Central memory CD8-positive, alpha-beta T cell (primary cell): ENCODE results near the gene RFX4.

Source experiments
- ATAC-seq: fragments of 150-1000 bp; cut with Tn5 transposase; replicated peaks from 2 replicates; pipeline ENCODE4 v1.10.0; 2022; ENCODE audit warnings: mild to moderate bottlenecking, moderate FRiP score, moderate number of reproducible peaks; ENCODE audit not compliant: poor library complexity, severe bottlenecking; ENCODE audit errors: extremely low read depth
- DNase-seq, 2 donors: peaks; one replicate each; pipeline ENCODE4 v3.0.0; 2021; ENCODE audit warnings: low spot score in 2 of 2
- H3K27ac Mint-ChIP-seq: one replicate; pipeline ENCODE4 v1.8.0; 2022; ENCODE audit warnings: low read depth, mild to moderate bottlenecking, moderate library complexity, mixed read lengths
- H3K27me3 Mint-ChIP-seq: one replicate; pipeline ENCODE4 v1.8.0; 2022; ENCODE audit warnings: mixed read lengths
- H3K36me3 Mint-ChIP-seq: one replicate; pipeline ENCODE4 v1.8.0; 2022; ENCODE audit warnings: mild to moderate bottlenecking, moderate library complexity, mixed read lengths; ENCODE audit not compliant: insufficient read depth
- H3K4me1 Mint-ChIP-seq: one replicate; pipeline ENCODE4 v1.8.0; 2022; ENCODE audit warnings: mixed read lengths
- H3K4me3 Mint-ChIP-seq: one replicate; pipeline ENCODE4 v1.8.0; 2022; ENCODE audit warnings: mild to moderate bottlenecking, moderate library complexity, mixed read lengths
- H3K9me3 Mint-ChIP-seq: one replicate; pipeline ENCODE4 v1.8.0; 2022; ENCODE audit warnings: mixed read lengths

Gene RFX4

DNA sequence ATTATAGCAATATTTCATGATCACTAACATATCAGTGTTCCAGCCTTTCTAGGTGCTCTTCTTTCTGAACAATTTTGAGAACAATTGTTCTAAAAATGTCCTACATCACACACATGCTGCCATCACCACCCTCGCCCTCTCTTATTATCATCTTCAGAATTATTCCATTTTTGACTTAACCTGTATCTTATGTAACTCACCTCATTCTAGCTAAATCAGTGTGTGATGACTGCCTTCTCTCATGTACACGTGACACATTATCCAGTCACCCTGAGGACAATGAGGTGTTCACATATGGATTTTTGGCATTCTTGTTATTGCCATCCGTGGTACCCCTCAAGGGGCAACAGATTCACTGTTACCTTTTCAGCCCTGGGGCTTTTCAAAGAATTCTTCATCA is 87.3 kb downstream of the RFX4 start:
- H3K36me3 Mint-ChIP-seq, result peaks cover 2% of the 10 kb centered on the region
- no peak overlapping the region for H3K27ac Mint-ChIP-seq
- peaks cover under 1% of the 10 kb centered on the region for H3K9me3 Mint-ChIP-seq
- peaks cover 91% of the 10 kb centered on the region for H3K27me3 Mint-ChIP-seq
- no peak overlapping the region for H3K4me3 Mint-ChIP-seq
- no peak for DNase-seq
- ATAC-seq, result no peak
- H3K4me1 Mint-ChIP-seq, result no peaks in the 10 kb centered on the region

DNA sequence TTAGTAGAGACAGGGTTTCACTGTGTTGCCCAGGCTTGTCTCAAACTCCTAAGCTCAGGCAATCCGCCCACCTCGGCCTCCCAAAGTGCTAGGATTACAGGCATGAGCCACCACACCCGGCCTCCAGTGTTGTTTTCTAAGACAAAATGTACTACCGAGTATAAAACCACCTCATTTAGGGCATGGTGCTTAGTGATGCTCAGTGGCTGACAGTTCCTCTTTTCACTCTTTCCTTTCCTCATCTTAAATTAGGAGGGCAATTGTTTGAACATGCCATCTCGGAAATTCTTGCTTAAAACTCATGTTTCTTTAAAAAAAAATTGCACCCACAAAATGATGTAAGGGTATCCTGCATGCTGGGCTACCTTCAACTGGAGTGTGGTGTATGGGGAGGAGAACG is 89.0 kb downstream of the RFX4 start:
- no peak overlapping the region for H3K4me3 Mint-ChIP-seq
- ATAC-seq (no peak), DNase-seq (no peak)
- H3K27me3 Mint-ChIP-seq, result peaks cover 96% of the 10 kb centered on the region
- no peaks in the 10 kb centered on the region for H3K36me3 Mint-ChIP-seq
- no peaks in the 10 kb centered on the region for H3K4me1 Mint-ChIP-seq
- no peaks in the 10 kb centered on the region for H3K9me3 Mint-ChIP-seq
- no peak overlapping the region for H3K27ac Mint-ChIP-seq

DNA sequence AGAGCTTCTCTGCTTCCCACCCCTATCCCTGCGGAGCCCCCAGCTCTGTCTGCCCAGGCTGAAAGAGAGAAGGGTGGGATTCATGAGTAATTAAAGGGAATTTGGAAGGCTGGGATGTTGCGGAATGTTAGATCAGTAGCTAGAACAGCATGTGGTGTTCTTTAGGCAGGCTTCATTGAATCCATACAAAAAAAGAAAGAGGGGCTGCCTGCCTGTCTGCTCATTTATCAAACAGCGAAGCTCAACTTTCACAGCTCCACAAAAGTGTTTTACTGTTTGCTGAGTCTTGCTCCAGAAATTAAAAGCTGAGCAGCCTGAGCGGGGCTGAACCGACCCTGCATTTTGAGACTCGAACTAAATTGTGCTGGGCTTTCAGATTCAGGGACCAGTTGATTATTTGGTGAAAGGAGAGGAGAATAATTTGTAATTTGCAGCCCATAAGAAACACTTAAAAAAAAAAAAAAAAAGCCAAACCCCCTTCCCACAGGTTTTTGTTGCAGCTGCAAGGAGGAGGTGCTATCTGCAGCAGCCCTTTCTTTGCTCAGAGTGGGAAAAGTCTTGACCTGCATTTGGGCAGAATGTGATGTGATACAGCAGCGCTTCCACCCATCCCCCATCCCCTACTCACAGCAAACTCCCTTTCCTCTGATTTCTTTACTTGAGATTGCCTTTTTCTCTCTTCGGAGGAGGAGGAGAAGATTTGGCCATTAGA is 89.7 kb downstream of the RFX4 start:
- Mint-ChIP-seq H3K4me3 (no peak overlapping the region), H3K9me3 (no peaks in the 10 kb centered on the region), H3K27me3 (peaks cover 96% of the 10 kb centered on the region), H3K4me1 (no peaks in the 10 kb centered on the region), H3K36me3 (no peaks in the 10 kb centered on the region), H3K27ac (no peak overlapping the region)
- ATAC-seq (no peak), DNase-seq (no peak)

DNA sequence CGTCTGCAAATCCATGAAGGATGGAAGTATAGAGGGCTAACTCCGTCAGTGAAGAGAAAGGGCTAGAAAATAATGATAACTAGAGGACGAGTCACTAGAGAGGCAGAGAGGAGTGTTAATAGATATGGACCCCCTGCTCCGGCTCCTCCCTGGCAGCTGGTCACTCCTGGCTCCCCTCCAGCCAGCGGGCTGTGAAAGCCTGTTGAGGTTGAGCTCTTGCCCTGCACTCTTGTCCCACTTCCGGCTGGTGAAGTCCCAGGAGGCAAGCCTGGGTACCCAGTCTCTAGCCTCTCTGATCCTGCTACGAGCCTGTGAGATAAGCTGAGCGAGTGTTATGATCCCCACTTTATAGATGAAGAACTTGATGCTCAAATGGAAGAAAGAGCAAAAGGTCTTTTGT is 90.3 kb downstream of the RFX4 start:
- Mint-ChIP-seq H3K4me1 (no peaks in the 10 kb centered on the region), H3K36me3 (no peaks in the 10 kb centered on the region), H3K27ac (no peak overlapping the region), H3K4me3 (no peak overlapping the region), H3K27me3 (peaks cover 90% of the 10 kb centered on the region), H3K9me3 (no peaks in the 10 kb centered on the region)
- ATAC-seq, result no peak
- no peak for DNase-seq

GRCh38 chr12:106675651-106676435 is 93.0 kb downstream of the RFX4 start:
- DNase-seq (no peak), ATAC-seq (no peak)
- H3K27me3 Mint-ChIP-seq, result peaks cover 67% of the 10 kb centered on the region
- no peaks in the 10 kb centered on the region for H3K4me1 Mint-ChIP-seq
- no peaks in the 10 kb centered on the region for H3K36me3 Mint-ChIP-seq
- no peak overlapping the region for H3K4me3 Mint-ChIP-seq
- H3K9me3 Mint-ChIP-seq, result no peaks in the 10 kb centered on the region
- H3K27ac Mint-ChIP-seq, result no peak overlapping the region

DNA sequence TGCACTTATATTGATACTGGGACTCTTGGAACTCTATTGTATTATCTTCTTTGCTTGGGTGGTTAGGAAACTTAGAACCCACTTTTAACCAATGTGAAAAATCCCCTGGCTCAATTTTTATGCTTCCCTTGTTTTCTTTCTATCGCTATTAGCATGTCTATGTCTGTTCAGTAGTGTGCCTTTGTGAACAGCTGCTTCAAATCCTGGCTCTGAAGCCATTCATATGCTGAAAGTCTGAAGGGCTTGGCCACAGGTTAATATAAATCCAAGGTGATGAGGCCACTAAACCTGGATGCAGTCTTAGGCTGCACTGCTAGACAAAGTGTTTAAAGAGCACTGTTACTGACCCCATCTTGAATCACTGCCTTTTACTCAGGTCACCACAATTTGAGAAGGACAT is 96.8 kb downstream of the RFX4 start:
- Mint-ChIP-seq H3K9me3 (no peaks in the 10 kb centered on the region), H3K27ac (no peak overlapping the region), H3K36me3 (peaks cover 2% of the 10 kb centered on the region)

GRCh38 chr12:106680280-106680679 is 97.5 kb downstream of the RFX4 start:
- DNase-seq (no peak), ATAC-seq (no peak)
- no peak overlapping the region for H3K4me3 Mint-ChIP-seq
- H3K9me3 Mint-ChIP-seq, result no peaks in the 10 kb centered on the region
- H3K27me3 Mint-ChIP-seq, result peaks cover 22% of the 10 kb centered on the region
- no peak overlapping the region for H3K27ac Mint-ChIP-seq
- peaks cover 2% of the 10 kb centered on the region for H3K36me3 Mint-ChIP-seq
- H3K4me1 Mint-ChIP-seq, result no peaks in the 10 kb centered on the region

More for the DNA sequence above, 96.8 kb downstream of the RFX4 start:
- no peak for DNase-seq
- ATAC-seq, result no peak
- no peak overlapping the region for H3K4me3 Mint-ChIP-seq
- no peaks in the 10 kb centered on the region for H3K4me1 Mint-ChIP-seq
- peaks cover 29% of the 10 kb centered on the region for H3K27me3 Mint-ChIP-seq

DNA sequence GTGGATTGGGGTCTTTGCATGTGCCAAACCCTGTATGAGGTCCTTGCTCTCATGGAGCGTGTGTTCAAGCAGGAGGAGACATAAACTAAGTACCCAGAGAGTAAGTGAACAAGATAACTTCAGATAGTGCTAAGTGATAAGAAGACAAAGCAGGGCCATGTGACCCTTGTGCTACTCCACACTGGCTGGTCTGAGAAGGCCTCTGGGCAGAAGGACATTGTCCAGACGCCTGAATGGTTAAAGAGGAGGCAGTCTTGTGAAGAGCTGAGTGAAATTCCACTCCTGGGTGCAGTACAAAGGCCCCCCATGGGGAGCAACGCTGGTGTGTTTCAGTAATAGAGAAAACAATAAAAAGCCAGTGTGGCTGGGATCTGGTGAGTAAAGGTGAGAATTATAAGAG is 98.4 kb downstream of the RFX4 start:
- ATAC-seq (no peak), DNase-seq (no peak)
- H3K36me3 Mint-ChIP-seq, result peaks cover 2% of the 10 kb centered on the region
- H3K27me3 Mint-ChIP-seq, result peaks cover 13% of the 10 kb centered on the region
- H3K27ac Mint-ChIP-seq, result no peak overlapping the region
- no peaks in the 10 kb centered on the region for H3K4me1 Mint-ChIP-seq
- no peaks in the 10 kb centered on the region for H3K9me3 Mint-ChIP-seq
- no peak overlapping the region for H3K4me3 Mint-ChIP-seq

DNA sequence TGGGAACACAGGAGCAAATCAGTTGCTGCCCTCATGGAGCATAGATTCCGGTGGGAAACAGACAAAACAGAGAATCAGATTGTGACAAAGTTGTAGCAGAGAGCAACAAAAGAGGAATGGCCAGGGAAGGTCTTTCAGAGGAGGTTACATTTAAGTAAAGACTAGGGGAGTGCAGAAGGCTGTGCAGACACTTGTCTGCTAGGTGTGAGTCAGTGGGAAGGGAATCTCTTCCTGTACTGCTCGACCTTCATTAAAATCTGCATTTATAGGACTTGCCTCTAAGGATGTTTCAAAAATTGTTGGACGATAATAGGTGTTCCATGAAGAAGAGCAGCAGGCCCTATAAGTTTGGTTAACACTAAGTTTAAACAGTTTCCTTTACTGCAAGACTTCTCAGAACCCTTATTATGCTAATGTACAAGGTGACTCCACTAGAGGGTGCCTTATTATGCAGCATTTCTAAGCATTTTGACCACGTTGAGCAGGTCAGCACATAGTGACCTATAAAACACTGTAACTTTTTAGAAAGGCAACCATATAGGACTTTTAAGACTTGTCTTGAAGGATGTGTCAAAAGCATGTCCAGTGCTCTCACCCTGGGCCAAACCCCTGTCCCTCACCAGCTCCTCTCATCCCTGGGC is 99.9 kb downstream of the RFX4 start:
- Mint-ChIP-seq H3K9me3 (no peaks in the 10 kb centered on the region), H3K4me1 (no peaks in the 10 kb centered on the region), H3K36me3 (peaks cover 2% of the 10 kb centered on the region), H3K27me3 (no peaks in the 10 kb centered on the region), H3K27ac (no peak overlapping the region), H3K4me3 (no peak overlapping the region)
- ATAC-seq, result no peak
- no peak for DNase-seq

GRCh38 chr12:106684497-106684896 is 101.7 kb downstream of the RFX4 start:
- Mint-ChIP-seq H3K36me3 (peaks cover 2% of the 10 kb centered on the region), H3K27ac (no peak overlapping the region), H3K4me3 (no peak overlapping the region), H3K4me1 (no peaks in the 10 kb centered on the region), H3K27me3 (no peaks in the 10 kb centered on the region), H3K9me3 (no peaks in the 10 kb centered on the region)
- ATAC-seq (no peak), DNase-seq (no peak)

DNA sequence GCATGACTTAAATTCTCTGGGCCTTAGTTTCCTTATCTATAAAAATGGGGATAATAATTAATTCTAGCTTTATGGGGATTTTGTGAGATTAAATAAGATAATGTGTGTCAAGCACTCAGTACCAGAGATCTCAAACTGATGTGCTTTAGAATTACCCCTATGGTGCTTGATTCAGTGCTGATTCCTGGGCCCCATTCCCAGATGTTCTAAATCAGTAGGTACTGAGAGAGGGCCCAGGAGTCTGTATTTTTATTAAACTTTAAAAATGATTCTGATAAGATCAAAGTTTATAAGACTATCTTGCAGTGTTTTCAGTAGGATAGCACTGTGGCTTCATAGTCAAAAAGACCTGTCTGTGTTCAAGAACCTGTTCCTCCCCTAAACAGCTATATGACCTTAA is 102.6 kb downstream of the RFX4 start:
- H3K4me3 Mint-ChIP-seq, result no peak overlapping the region
- H3K27ac Mint-ChIP-seq, result no peak overlapping the region
- ATAC-seq (no peak), DNase-seq (no peak)
- no peaks in the 10 kb centered on the region for H3K9me3 Mint-ChIP-seq
- H3K4me1 Mint-ChIP-seq, result no peaks in the 10 kb centered on the region
- H3K27me3 Mint-ChIP-seq, result no peaks in the 10 kb centered on the region
- peaks cover 2% of the 10 kb centered on the region for H3K36me3 Mint-ChIP-seq

- Mint-ChIP-seq H3K27ac (no peak overlapping the region), H3K27me3 (no peaks in the 10 kb centered on the region), H3K4me3 (no peak overlapping the region), H3K36me3 (no peaks in the 10 kb centered on the region), H3K9me3 (no peaks in the 10 kb centered on the region), H3K4me1 (no peaks in the 10 kb centered on the region)
- ATAC-seq (no peak), DNase-seq (no peak)
Observed at GRCh38 chr12:106687672-106688071, 104.9 kb downstream of the RFX4 start.
